Measurements from ENCODE around the gene MTFR1L.

Gene MTFR1L

DNA sequence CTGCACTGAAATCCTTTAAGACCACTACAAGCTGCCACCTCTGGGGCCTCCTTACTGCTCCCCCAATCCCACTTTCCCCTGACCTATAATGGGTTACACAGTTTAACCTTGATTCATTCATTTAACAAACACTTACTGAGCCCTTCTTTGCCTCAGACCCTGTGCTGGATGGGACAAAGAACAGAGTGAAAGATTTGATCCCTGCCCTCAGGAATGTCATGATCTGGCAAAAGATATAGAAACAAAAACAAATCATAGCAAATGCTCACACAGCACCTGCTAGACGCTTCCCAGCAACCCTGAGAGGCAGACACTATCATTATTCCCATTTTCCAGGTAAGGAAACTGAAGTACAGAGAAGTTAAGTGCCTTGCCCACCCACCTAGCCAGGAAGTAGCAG lies 46.5 kb downstream of the MTFR1L start:
- TF ChIP-seq, protein P1, sequence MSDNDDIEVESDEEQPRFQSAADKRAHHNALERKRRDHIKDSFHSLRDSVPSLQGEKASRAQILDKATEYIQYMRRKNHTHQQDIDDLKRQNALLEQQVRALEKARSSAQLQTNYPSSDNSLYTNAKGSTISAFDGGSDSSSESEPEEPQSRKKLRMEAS (IDR thresholded peaks at IDR 0.05; ENCODE audit: low read depth, low read length), result no peak
- TF ChIP-seq, protein P2, sequence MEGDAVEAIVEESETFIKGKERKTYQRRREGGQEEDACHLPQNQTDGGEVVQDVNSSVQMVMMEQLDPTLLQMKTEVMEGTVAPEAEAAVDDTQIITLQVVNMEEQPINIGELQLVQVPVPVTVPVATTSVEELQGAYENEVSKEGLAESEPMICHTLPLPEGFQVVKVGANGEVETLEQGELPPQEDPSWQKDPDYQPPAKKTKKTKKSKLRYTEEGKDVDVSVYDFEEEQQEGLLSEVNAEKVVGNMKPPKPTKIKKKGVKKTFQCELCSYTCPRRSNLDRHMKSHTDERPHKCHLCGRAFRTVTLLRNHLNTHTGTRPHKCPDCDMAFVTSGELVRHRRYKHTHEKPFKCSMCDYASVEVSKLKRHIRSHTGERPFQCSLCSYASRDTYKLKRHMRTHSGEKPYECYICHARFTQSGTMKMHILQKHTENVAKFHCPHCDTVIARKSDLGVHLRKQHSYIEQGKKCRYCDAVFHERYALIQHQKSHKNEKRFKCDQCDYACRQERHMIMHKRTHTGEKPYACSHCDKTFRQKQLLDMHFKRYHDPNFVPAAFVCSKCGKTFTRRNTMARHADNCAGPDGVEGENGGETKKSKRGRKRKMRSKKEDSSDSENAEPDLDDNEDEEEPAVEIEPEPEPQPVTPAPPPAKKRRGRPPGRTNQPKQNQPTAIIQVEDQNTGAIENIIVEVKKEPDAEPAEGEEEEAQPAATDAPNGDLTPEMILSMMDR (IDR thresholded peaks at IDR 0.05; ENCODE audit: low read depth, low read length), result no peak
- TF ChIP-seq MYC (IDR thresholded peaks at IDR 0.05; ENCODE audit: low read depth, low read length), result no peak
- TF ChIP-seq POLR2A (IDR thresholded peaks at IDR 0.05; ENCODE audit: extremely low read depth, insufficient read length), result no peak
- no peak for DNase-seq (ENCODE audit: low read depth)
- H3K4me3 ChIP-seq (ENCODE audit: low read depth, low read length), result no peak overlapping the region

DNA sequence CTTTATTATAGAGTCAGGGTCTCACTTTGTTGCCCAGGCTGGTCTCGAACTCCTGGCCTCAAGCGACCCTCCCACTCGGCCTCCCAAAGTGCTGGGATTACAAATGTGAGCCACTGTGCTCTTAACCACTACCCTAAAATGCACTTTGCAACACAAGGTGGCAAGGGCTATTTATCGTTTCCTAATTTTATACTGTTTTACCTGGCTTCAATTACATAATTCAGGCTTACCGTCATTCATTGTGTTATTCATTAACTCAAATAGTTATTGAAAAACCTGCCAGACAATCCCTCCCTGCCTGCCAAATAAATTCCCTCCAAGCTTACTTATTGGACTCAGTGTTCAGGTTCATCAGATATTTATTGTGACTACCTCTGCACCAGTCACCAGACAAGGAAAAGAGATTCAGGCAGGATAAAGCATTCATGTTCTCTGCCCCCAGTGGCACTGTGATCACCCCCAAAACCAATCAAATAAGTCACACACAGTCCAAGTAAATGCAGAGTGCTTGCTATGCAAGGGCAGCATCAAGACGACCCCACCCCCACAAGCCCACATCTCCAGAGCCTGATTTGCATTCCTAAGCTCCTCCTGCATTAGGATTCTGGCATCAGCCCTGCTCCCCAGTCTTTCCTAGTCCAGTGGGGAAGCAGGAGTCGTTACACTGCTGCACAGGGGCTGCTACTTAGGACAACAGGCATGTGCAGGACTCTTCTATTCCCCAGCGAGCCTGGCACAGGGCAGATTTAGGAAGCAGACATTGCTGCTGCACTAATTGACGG lies 47.6 kb downstream of the MTFR1L start:
- no peak for DNase-seq (ENCODE audit: low read depth)
- H3K4me3 ChIP-seq (ENCODE audit: low read depth, low read length), result no peak overlapping the region
- TF ChIP-seq, protein P1 (IDR thresholded peaks at IDR 0.05; ENCODE audit: low read depth, low read length), result no peak
- TF ChIP-seq, protein P2 (IDR thresholded peaks at IDR 0.05; ENCODE audit: low read depth, low read length), result no peak

DNA sequence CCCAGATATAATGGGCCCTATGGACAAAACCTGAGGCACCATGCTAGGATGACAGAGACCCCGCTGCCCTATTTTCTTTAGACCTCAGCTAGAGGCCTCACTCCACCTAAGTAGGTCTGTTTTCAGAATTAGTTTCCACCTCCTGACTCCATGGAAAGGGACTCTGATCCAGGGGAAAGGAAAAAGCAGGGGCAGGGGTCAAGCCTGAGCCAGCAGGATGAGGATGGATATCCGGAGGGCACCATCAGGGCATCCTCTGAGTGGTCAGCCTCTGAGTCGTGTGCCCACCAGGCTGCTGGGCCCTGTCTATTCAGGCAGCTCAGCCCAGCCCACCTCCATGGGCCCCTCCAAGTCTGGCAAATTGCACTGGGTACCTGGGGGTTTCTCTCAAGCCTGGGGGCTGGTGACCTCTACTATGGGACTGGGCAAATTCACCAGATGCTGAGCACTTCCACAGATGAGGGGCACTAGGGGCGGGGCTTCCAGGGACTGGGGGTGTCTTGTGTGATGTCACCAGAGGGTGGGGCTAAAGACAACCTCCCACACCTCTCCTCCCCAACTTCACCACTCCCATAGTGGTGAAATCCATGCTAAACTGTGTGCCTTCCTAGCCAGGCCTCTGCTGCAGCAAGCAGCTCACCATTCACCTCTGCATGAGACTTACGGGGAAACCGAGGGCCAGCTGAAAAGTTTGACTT lies 50.3 kb downstream of the MTFR1L start:
- peak; percentile 55 for DNase-seq (ENCODE audit: low read depth)
- H3K4me3 ChIP-seq (ENCODE audit: low read depth, low read length), result no peak overlapping the region
- no peak for TF ChIP-seq POLR2A (IDR thresholded peaks at IDR 0.05; ENCODE audit: extremely low read depth, insufficient read length)
- TF ChIP-seq, protein P1 (IDR thresholded peaks at IDR 0.05; ENCODE audit: low read depth, low read length), result no peak
- TF ChIP-seq MYC (IDR thresholded peaks at IDR 0.05; ENCODE audit: low read depth, low read length), result no peak
- TF ChIP-seq, protein P2 (IDR thresholded peaks at IDR 0.05; ENCODE audit: low read depth, low read length), result no peak

DNA sequence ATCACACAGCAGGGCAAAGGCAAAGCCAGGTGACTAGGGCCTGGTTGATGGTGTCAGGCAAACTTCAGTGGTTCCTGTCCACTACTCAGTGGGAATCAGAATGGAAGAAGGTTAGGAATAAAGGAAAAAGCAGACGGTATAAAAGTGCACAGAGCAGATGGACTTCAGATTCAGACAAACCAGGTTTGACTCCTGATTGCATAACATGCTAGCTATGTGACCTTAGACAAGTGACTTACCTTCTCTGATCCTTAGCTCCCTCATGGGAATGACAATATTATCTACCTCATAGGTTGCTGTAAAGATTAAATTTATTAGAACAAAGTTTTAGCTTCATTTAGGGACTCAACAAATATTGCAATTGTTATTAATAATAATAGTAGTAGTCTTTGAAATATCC lies 50.9 kb downstream of the MTFR1L start:
- DNase-seq (ENCODE audit: low read depth), result no peak

DNA sequence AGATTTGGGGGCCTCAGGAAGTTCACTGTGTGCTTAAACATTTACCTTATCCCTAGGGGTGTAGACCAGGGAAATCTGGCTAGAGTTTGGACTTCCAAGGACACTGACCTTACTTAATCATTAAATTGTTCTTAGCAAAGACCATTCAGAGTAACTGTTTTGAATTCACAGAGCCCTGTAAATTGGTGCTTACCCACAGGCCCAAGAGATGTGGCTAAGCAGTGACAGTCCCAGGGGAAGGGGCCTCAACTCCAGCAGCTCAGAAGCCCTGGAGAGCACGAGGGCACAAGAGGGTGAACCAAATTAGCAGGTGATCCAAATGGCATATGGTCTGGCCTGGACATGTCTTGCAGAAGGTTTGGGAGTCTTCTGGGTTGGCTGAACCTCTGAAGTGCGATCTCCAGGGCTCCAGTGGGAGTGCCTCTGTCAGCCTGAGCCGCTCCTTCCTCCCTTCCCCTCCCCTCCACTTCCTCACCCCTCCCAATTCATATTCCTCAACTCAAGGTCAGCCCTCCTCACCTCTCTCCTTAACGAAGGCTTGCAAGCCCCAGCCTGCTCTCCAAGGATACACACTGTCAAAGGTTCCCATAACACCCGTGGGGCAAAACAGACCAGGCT lies 51.4 kb downstream of the MTFR1L start:
- DNase-seq (ENCODE audit: low read depth), result peak; percentile 72
- TF ChIP-seq, protein P1 (IDR thresholded peaks at IDR 0.05; ENCODE audit: low read depth, low read length), result peak; percentile 23; the same call in 1 of the 2 replicates
- TF ChIP-seq, protein P2 (IDR thresholded peaks at IDR 0.05; ENCODE audit: low read depth, low read length), result no peak
- H3K4me3 ChIP-seq (ENCODE audit: low read depth, low read length), result no peak overlapping the region

More for the DNA sequence above, 50.9 kb downstream of the MTFR1L start:
- TF ChIP-seq MYC (IDR thresholded peaks at IDR 0.05; ENCODE audit: low read depth, low read length), result no peak
- H3K4me3 ChIP-seq (ENCODE audit: low read depth, low read length), result no peak overlapping the region
